Mesenchymal stem cell (in vitro differentiated cells and primary cell): Measurements from ENCODE around the gene TRAPPC1.
A peak's percentile ranks its signal among the peaks of the same experiment; 100 is the strongest.

Experiments
- DNase-seq: peaks from one replicate; pipeline ENCODE4 v3.0.0-alpha.2; 2013
- H2AFZ ChIP-seq: one replicate; pipeline ENCODE4 v1.6.1; 2013; ENCODE audit warnings: low read depth, mild to moderate bottlenecking, control low read depth, inconsistent platforms, low read length, moderate library complexity
- H2AK5ac ChIP-seq: 2 replicates; pipeline ENCODE4 v1.6.1; 2013; ENCODE audit warnings: low read length, moderate library complexity, mild to moderate bottlenecking, inconsistent platforms; ENCODE audit not compliant: severe bottlenecking
- H2BK120ac ChIP-seq: one replicate; pipeline ENCODE4 v1.6.1; 2013; ENCODE audit warnings: low read depth, mild to moderate bottlenecking, inconsistent platforms, low read length, moderate library complexity
- H2BK12ac ChIP-seq, 2 experiments: one replicate each; pipeline ENCODE4 v1.6.1; 2013; ENCODE audit warnings: inconsistent platforms in 2 of 2, low read length in 2 of 2, mild to moderate bottlenecking in 2 of 2, moderate library complexity in 2 of 2, control low read depth in 1 of 2
- H2BK15ac ChIP-seq: one replicate; pipeline ENCODE4 v1.6.1; 2013; ENCODE audit warnings: mild to moderate bottlenecking, low read depth, inconsistent platforms; ENCODE audit not compliant: poor library complexity, severe bottlenecking
- H2BK5ac ChIP-seq: 2 replicates; pipeline ENCODE4 v1.6.1; 2013; ENCODE audit warnings: low read depth, mild to moderate bottlenecking, low read length, control low read depth, inconsistent platforms; ENCODE audit not compliant: poor library complexity, severe bottlenecking
- H3K14ac ChIP-seq, 2 experiments: one replicate each; pipeline ENCODE4 v1.6.1; 2013; ENCODE audit warnings: inconsistent platforms in 2 of 2, low read length in 2 of 2, control low read depth in 1 of 2, mild to moderate bottlenecking in 1 of 2, moderate library complexity in 1 of 2
- H3K18ac ChIP-seq, 2 experiments: one replicate each; pipeline ENCODE4 v1.6.1; 2013; ENCODE audit warnings: inconsistent platforms in 2 of 2, low read length in 2 of 2, control low read depth in 1 of 2, low read depth in 1 of 2, mild to moderate bottlenecking in 1 of 2
- H3K23ac ChIP-seq, 2 experiments: one replicate each; pipeline ENCODE4 v1.6.1; 2013; ENCODE audit warnings: inconsistent platforms in 2 of 2, low read length in 2 of 2, mild to moderate bottlenecking in 2 of 2, moderate library complexity in 2 of 2, control low read depth in 1 of 2
- H3K27ac ChIP-seq: 2 replicates; pipeline ENCODE4 v1.5.1; 2013; ENCODE audit warnings: mild to moderate bottlenecking, moderate library complexity, low read length, control low read depth, inconsistent platforms; ENCODE audit not compliant: poor library complexity, severe bottlenecking
- H3K27me3 ChIP-seq, 2 experiments: 2 replicates each; pipeline versions ENCODE4 v1.6.1 to v1.7.0; 2013; ENCODE audit warnings: low read length in 2 of 2, mild to moderate bottlenecking in 2 of 2, moderate library complexity in 2 of 2, control low read depth in 1 of 2, inconsistent platforms in 1 of 2; ENCODE audit not compliant: control insufficient read depth in 1 of 2, insufficient read depth in 1 of 2
- H3K36me3 ChIP-seq, 2 experiments: 2 replicates each; pipeline versions ENCODE4 v1.6.1 to v1.7.0; 2013; ENCODE audit warnings: low read length in 2 of 2, control low read depth in 1 of 2, inconsistent platforms in 1 of 2, low read depth in 1 of 2, mild to moderate bottlenecking in 1 of 2; ENCODE audit not compliant: insufficient read depth in 2 of 2, control insufficient read depth in 1 of 2
- H3K4ac ChIP-seq, 2 experiments: one replicate each; pipeline ENCODE4 v1.6.1; 2013; ENCODE audit warnings: inconsistent platforms in 2 of 2, low read length in 2 of 2, mild to moderate bottlenecking in 2 of 2, moderate library complexity in 2 of 2, control low read depth in 1 of 2, low read depth in 1 of 2
- H3K4me1 ChIP-seq: 2 replicates; pipeline ENCODE4 v1.6.1; 2013; ENCODE audit warnings: low read depth, low read length, control low read depth; ENCODE audit not compliant: control insufficient read depth, insufficient read depth
- H3K4me2 ChIP-seq: 2 replicates; pipeline ENCODE4 v1.6.1; 2013; ENCODE audit warnings: low read length, mild to moderate bottlenecking, inconsistent platforms; ENCODE audit not compliant: poor library complexity, severe bottlenecking
- H3K4me3 ChIP-seq, 2 experiments: 2 replicates each; pipeline versions ENCODE4 v1.5.1 to v1.7.0; 2013; ENCODE audit warnings: low read length in 2 of 2, mild to moderate bottlenecking in 2 of 2, control low read depth in 1 of 2, low read depth in 1 of 2; ENCODE audit not compliant: insufficient read depth in 1 of 2
- H3K79me1 ChIP-seq: replicated peaks from 2 replicates; pipeline ENCODE4 v1.6.1; 2013; ENCODE audit warnings: mild to moderate bottlenecking, control low read depth, low read length, inconsistent platforms; ENCODE audit not compliant: poor library complexity, severe bottlenecking
- H3K9ac ChIP-seq: 2 replicates; pipeline ENCODE4 v1.7.0; 2013; ENCODE audit warnings: mild to moderate bottlenecking, low read length, moderate library complexity
- H3K9me3 ChIP-seq: 2 replicates; pipeline ENCODE4 v1.7.0; 2013; ENCODE audit warnings: mild to moderate bottlenecking, low read length; ENCODE audit not compliant: control insufficient read depth
- H4K8ac ChIP-seq: one replicate; pipeline ENCODE4 v1.6.1; 2013; ENCODE audit warnings: inconsistent platforms, mild to moderate bottlenecking, low read length, moderate library complexity
- H4K91ac ChIP-seq: one replicate; pipeline ENCODE4 v1.6.1; 2013; ENCODE audit warnings: mild to moderate bottlenecking, low read length, inconsistent platforms
- WGBS: methylation state at CpG from one replicate; pipeline ENCODE4 v1.1.7; 2013; ENCODE audit warnings: mixed read lengths; 5-methylcytosine and 5-hydroxymethylcytosine counted together

TRAPPC1 gene

DNA sequence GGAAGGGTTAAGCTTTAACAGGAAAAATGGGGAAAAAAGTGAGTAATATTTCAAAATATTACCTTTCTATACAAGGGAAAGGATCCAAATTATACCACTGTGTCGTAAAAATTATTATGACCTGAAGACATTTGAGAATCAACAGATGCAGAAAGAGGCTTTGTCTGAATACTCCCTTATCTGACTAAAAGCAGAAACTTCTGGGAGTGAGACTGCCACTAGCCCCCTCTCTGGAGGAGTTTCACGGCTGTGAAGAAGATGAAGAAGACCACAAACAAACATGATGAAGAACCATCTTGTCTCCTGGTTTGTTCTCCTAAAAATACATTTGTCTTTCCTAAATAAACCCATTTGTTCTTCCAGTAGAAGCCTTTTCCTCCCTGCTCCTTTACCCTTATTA lies 29.7 kb upstream of the TRAPPC1 start:
- H2BK120ac ChIP-seq, result no peak overlapping the region
- H2BK5ac ChIP-seq, result no peak overlapping the region
- H4K91ac ChIP-seq, result no peak overlapping the region
- no peak for DNase-seq
- H4K8ac ChIP-seq, result no peak overlapping the region
- H3K79me1 ChIP-seq, result no peaks in the 10 kb centered on the region
- no peak overlapping the region for H3K4me2 ChIP-seq
- peaks cover 8 to 13% of the 10 kb centered on the region in 2 experiments for H3K27me3 ChIP-seq
- H3K36me3 ChIP-seq, result no peaks in the 10 kb centered on the region
- no peak overlapping the region for H3K18ac ChIP-seq
- no peak overlapping the region for H2BK15ac ChIP-seq
- no peaks in the 10 kb centered on the region for H3K9me3 ChIP-seq
- no peak overlapping the region for H3K14ac ChIP-seq
- no peak overlapping the region for H2BK12ac ChIP-seq
- no peak overlapping the region for H3K4me3 ChIP-seq
- no peak overlapping the region for H3K27ac ChIP-seq
- H3K23ac ChIP-seq, result no peak overlapping the region
- WGBS, result 77% methylated on average over 2 of the region's 2 CpGs
- H2AFZ ChIP-seq, result no peak overlapping the region
- H2AK5ac ChIP-seq, result no peak overlapping the region
- no peaks in the 10 kb centered on the region for H3K4me1 ChIP-seq
- no peak overlapping the region for H3K9ac ChIP-seq
- H3K4ac ChIP-seq, result no peak overlapping the region

GRCh38 chr17:7959503-7960253 lies 27.9 kb upstream of the TRAPPC1 start:
- H2AFZ ChIP-seq, result no peak overlapping the region
- H3K27ac ChIP-seq, result no peak overlapping the region
- no peak overlapping the region for H4K8ac ChIP-seq
- no peak overlapping the region for H2BK15ac ChIP-seq
- no peaks in the 10 kb centered on the region for H3K36me3 ChIP-seq
- no peak overlapping the region for H3K23ac ChIP-seq
- peaks cover 8 to 13% of the 10 kb centered on the region in 2 experiments for H3K27me3 ChIP-seq
- H3K4me3 ChIP-seq, result no peak overlapping the region
- H2BK12ac ChIP-seq, result no peak overlapping the region
- no peak overlapping the region for H3K18ac ChIP-seq
- DNase-seq, result peak; percentile 32
- no peak overlapping the region for H2BK120ac ChIP-seq
- H2BK5ac ChIP-seq, result no peak overlapping the region
- H3K9me3 ChIP-seq, result no peaks in the 10 kb centered on the region
- no peaks in the 10 kb centered on the region for H3K79me1 ChIP-seq
- 84% methylated on average over 6 of the region's 9 CpGs for WGBS
- no peak overlapping the region for H2AK5ac ChIP-seq
- H3K4me2 ChIP-seq, result no peak overlapping the region
- no peak overlapping the region for H4K91ac ChIP-seq
- no peak overlapping the region for H3K4ac ChIP-seq
- H3K4me1 ChIP-seq, result no peaks in the 10 kb centered on the region
- H3K9ac ChIP-seq, result no peak overlapping the region
- H3K14ac ChIP-seq, result no peak overlapping the region

DNA sequence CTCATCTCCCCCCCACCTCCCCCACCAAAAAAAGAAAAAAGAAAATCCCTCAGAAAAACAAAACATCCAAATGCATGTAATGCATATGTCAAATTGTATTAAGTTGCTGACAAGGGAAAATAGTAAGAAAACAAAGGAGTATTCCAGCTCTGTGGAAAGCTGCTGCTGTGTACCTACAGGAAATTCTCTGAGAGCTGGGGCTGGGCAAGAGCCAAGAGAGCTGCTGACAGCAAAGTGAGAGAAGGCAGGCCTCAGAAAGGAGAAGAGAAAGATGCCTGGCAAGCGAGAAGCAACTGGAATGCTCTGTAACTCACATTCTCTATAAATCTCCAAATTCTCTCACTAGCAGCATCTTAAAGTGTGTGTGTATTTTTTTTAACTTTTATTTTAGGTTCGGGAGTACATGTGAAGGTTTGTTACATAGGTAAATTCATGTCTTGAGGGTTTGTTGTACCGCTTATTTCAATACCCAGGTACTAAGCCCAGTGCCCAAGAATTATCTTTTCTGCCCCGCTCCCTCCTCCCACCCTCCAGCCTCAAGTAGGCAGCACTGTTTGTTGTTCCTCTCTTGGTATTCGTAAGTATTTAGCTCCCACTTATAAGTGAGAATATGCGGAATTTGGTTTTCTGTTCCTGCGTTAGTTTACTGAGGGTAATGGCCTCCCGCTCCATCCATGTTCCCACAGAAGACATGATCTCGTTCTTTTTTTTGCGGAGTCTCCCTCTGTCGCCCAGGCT lies 24.7 kb upstream of the TRAPPC1 start:
- Histone ChIP-seq H2AK5ac (no peak overlapping the region), H4K91ac (no peak overlapping the region), H2BK12ac (no peak overlapping the region), H3K4ac (no peak overlapping the region), H3K36me3 (peaks cover 0 to 5% of the 10 kb centered on the region in 2 experiments), H3K9me3 (no peaks in the 10 kb centered on the region), H3K14ac (no peak overlapping the region), H3K4me3 (no peak overlapping the region), H3K18ac (no peak overlapping the region), H3K4me1 (no peaks in the 10 kb centered on the region), H3K79me1 (no peaks in the 10 kb centered on the region), H2BK5ac (no peak overlapping the region), H3K9ac (peak overlapping the region; percentile 26), H4K8ac (no peak overlapping the region), H3K27ac (no peak overlapping the region), H2BK15ac (no peak overlapping the region), H3K4me2 (no peak overlapping the region), H3K23ac (no peak overlapping the region), H2AFZ (no peak overlapping the region), H3K27me3 (peaks cover 5 to 6% of the 10 kb centered on the region in 2 experiments), H2BK120ac (no peak overlapping the region)
- WGBS, result 86% methylated on average over 7 of the region's 11 CpGs
- peak; percentile 28 for DNase-seq

DNA sequence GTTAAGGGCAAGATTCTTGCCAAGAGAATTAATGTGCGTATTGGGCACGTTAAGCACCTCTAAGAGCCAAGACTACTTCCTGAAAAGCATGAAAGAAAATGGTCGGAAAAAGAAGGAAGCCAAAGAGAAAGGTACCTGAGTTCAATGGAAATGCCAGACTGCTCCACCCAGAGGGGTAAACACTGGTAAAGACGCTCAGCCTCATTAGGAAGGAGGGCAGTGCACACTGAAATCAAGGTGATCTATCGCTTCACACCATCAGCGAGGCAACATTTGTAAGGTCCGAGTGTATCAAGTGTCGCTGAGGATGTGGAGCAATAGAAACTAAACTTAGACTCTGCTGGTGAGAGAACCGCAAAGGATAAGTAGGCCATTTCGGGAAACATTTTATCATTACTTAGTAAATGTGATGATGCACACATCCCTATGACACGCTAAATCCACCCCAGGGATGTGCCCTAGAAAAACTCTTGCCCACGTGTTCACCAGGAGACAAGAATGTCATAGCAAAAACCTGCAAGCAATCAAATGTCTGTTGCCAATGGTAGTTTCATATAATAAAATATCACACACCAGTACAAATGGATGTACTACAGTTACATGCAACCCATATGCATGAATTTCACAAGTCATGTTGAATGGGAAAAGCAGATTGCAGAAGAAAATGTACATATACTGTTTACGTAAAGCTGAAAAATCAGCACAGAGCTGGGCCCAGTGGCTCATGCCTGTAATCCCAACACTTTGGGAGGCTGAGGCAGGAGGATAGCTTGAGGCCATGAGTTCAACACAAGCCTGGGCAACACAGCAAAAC lies 23.9 kb upstream of the TRAPPC1 start:
- Histone ChIP-seq H3K4me3 (peak overlapping the region in 1 of 2 experiments; percentile 5), H2BK5ac (no peak overlapping the region), H3K4me2 (no peak overlapping the region)

More for the DNA sequence above, 23.9 kb upstream of the TRAPPC1 start:
- Histone ChIP-seq H3K18ac (no peak overlapping the region), H3K36me3 (peaks cover 0 to 6% of the 10 kb centered on the region in 2 experiments), H2AK5ac (no peak overlapping the region), H3K23ac (no peak overlapping the region), H3K9ac (peak overlapping the region; percentile 26), H2BK15ac (no peak overlapping the region), H2AFZ (no peak overlapping the region), H3K4ac (no peak overlapping the region), H2BK12ac (no peak overlapping the region), H3K27me3 (peaks cover under 1 to 3% of the 10 kb centered on the region in 2 experiments), H3K79me1 (no peaks in the 10 kb centered on the region), H2BK120ac (no peak overlapping the region), H4K8ac (no peak overlapping the region), H3K27ac (no peak overlapping the region), H3K14ac (no peak overlapping the region), H3K9me3 (no peaks in the 10 kb centered on the region), H3K4me1 (no peaks in the 10 kb centered on the region), H4K91ac (no peak overlapping the region)
- WGBS, result 91% methylated on average over 13 of the region's 13 CpGs
- no peak for DNase-seq
